ENCODE results near the gene HAND1.

Gene HAND1

DNA sequence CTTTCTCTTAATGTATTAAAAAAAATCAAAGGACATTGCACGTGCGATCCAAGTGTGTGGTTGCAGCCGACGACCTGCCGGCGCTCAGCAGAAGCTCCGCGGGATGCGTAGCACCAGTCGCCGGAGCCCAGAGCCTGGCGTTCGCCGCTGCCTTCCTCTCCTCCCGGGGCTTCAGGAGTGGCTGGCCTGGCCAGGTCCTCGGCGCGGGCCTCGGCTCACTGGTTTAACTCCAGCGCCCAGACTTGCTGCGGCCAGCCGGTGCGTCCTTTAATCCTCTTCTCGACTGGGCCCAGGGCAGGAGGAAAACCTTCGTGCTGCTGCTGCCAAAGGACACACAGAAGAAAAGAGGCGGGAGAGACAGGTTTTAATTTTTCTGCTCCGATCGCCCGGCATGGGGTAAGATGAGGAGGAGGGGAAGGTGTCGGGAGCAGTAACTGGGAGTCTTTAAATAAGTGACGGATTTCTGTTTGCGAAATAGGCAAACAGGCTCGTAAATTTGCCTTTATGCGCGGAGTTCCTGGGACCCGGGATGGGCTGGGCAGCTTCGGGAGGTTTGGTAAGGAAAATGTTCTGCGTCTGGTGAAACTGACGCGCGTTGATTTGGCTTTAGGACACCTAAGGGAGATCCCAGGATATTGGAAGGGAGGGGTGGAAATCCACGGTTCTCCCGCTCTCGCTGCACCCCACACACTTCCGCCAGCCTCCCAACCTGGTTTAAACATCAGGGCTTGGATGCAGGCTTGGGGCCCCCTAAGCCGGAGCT lies 2.3 kb downstream of the HAND1 start:
- H3K79me2 ChIP-seq (ENCODE audit: insufficient read depth, low read length), result no peaks in the 10 kb centered on the region
- H3K9me3 ChIP-seq (ENCODE audit: insufficient read depth, low read depth, low read length), result no peaks in the 10 kb centered on the region
- H4K20me1 ChIP-seq (ENCODE audit: insufficient read depth, low read length, poor library complexity, severe bottlenecking), result no peaks in the 10 kb centered on the region
- H3K9ac ChIP-seq (ENCODE audit: low read depth, low read length, poor library complexity, severe bottlenecking), result no peak overlapping the region
- TF ChIP-seq, protein P1, sequence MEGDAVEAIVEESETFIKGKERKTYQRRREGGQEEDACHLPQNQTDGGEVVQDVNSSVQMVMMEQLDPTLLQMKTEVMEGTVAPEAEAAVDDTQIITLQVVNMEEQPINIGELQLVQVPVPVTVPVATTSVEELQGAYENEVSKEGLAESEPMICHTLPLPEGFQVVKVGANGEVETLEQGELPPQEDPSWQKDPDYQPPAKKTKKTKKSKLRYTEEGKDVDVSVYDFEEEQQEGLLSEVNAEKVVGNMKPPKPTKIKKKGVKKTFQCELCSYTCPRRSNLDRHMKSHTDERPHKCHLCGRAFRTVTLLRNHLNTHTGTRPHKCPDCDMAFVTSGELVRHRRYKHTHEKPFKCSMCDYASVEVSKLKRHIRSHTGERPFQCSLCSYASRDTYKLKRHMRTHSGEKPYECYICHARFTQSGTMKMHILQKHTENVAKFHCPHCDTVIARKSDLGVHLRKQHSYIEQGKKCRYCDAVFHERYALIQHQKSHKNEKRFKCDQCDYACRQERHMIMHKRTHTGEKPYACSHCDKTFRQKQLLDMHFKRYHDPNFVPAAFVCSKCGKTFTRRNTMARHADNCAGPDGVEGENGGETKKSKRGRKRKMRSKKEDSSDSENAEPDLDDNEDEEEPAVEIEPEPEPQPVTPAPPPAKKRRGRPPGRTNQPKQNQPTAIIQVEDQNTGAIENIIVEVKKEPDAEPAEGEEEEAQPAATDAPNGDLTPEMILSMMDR (conservative IDR thresholded peaks at IDR 0.05; ENCODE audit: low read length), result no peak
- no peak for TF ChIP-seq EZH2phosphoT487 (IDR thresholded peaks at IDR 0.05; ENCODE audit: borderline replicate concordance)
- H3K4me3 ChIP-seq (ENCODE audit: low read length, poor library complexity, severe bottlenecking), result no peak overlapping the region
- H3K9me2 ChIP-seq (replicated peaks; ENCODE audit: low read depth, low read length), result no peaks in the 10 kb centered on the region
- H3K27me3 ChIP-seq (ENCODE audit: insufficient read depth, low read length, poor library complexity, severe bottlenecking), result no peaks in the 10 kb centered on the region
- no peak overlapping the region for H3K4me2 ChIP-seq (ENCODE audit: low read depth, low read length, poor library complexity, severe bottlenecking)
- no peaks in the 10 kb centered on the region for H3K4me1 ChIP-seq (ENCODE audit: insufficient read depth, low read length, poor library complexity, severe bottlenecking)
- no peaks in the 10 kb centered on the region for H3K36me3 ChIP-seq (ENCODE audit: insufficient read depth, low read length)
- H3F3A ChIP-seq (ENCODE audit: low read depth), result no peaks in the 10 kb centered on the region
- H2AFZ ChIP-seq (ENCODE audit: low read length), result no peak overlapping the region

DNA sequence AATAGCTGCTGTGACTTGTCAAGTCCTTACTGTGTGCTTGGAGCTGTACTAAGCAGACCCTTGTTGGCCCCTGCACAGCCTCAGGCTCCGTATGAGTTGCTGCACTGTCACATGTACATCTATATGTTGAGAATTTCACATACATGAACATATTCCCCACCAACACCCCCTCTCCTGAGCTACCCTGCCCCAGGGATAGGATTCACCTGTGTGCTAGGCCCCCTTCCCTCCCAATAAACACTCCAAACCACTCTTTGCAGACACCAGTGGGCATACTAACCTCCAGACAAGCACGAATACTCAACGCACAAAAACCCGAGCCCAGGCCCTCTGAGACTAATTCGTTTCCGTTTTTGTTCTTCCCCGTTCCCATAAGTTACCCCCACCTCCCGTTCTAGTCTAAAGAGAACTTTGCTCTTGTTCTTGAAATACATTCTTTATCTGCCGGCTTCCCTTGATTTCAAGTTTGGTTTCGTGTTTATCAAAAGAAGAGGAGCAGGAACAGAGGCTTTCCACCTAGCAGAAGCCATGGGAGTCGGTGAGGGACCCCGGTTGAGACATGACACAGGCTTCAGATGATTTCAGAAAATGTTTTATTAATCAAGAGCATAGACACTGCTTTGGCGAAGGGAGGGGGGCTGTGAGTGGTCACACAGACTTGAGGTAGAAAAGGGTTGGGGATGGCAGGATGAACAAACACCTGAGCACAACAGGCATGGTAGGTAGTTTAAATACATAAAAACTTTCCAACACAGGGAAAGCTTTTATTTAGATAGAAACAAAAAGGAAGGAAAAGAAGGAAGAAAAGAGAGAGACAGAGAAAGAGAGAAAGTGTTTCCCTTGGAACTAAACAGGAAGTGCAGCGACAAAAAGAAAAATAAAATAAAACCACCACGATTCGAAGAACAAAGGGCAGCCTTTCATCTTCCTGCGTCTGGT lies 3.4 kb downstream of the HAND1 start:
- H3K79me2 ChIP-seq (ENCODE audit: insufficient read depth, low read length), result no peaks in the 10 kb centered on the region
- no peaks in the 10 kb centered on the region for H3F3A ChIP-seq (ENCODE audit: low read depth)
- no peaks in the 10 kb centered on the region for H3K9me3 ChIP-seq (ENCODE audit: insufficient read depth, low read depth, low read length)
- TF ChIP-seq EZH2phosphoT487 (IDR thresholded peaks at IDR 0.05; ENCODE audit: borderline replicate concordance), result no peak
- TF ChIP-seq, protein P1 (conservative IDR thresholded peaks at IDR 0.05; ENCODE audit: low read length), result no peak
- H3K9ac ChIP-seq (ENCODE audit: low read depth, low read length, poor library complexity, severe bottlenecking), result no peak overlapping the region
- H3K4me1 ChIP-seq (ENCODE audit: insufficient read depth, low read length, poor library complexity, severe bottlenecking), result no peaks in the 10 kb centered on the region
- no peaks in the 10 kb centered on the region for H3K27me3 ChIP-seq (ENCODE audit: insufficient read depth, low read length, poor library complexity, severe bottlenecking)
- no peak overlapping the region for H3K4me3 ChIP-seq (ENCODE audit: low read length, poor library complexity, severe bottlenecking)
- no peaks in the 10 kb centered on the region for H4K20me1 ChIP-seq (ENCODE audit: insufficient read depth, low read length, poor library complexity, severe bottlenecking)
- no peak overlapping the region for H2AFZ ChIP-seq (ENCODE audit: low read length)
- no peaks in the 10 kb centered on the region for H3K9me2 ChIP-seq (replicated peaks; ENCODE audit: low read depth, low read length)
- H3K36me3 ChIP-seq (ENCODE audit: insufficient read depth, low read length), result no peaks in the 10 kb centered on the region
- no peak overlapping the region for H3K4me2 ChIP-seq (ENCODE audit: low read depth, low read length, poor library complexity, severe bottlenecking)

DNA sequence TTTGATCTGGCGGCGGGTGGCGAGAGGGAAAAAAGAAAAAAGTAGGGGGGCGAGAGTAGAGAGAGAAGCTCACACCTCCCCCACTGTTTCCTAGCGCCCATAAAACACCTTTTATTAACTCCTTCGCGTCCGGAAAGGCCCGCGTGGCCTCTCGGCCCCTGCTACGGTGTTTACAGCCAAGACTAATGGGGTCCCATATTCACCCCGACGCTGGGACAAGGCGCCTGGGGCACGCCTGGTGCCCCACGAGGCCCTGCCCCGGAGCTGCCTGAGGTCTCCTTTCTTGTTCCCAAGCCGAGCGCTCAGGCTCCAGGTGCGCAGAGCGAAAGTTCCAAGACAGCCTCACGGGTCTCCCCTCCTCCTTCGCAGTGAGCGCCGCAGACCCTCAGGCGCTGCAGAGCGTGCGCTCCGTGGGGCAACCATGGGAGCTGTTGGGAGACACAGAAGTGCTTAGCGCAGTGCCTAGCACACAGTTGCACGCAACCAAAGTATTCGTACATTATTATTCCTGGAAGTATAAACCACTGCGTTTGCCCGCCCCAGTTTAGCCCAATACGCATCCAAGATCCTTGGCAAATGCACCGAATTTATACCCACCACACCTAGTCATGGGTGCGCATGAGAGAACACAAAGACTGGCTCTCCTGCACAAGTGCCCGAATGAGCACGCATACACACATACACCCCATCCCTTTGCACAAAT lies 4.3 kb downstream of the HAND1 start:
- H3K36me3 ChIP-seq (ENCODE audit: insufficient read depth, low read length), result no peaks in the 10 kb centered on the region
- no peaks in the 10 kb centered on the region for H3K9me2 ChIP-seq (replicated peaks; ENCODE audit: low read depth, low read length)
- H3K9me3 ChIP-seq (ENCODE audit: insufficient read depth, low read depth, low read length), result no peaks in the 10 kb centered on the region
- no peaks in the 10 kb centered on the region for H3F3A ChIP-seq (ENCODE audit: low read depth)
- TF ChIP-seq, protein P1 (conservative IDR thresholded peaks at IDR 0.05; ENCODE audit: low read length), result no peak
- TF ChIP-seq EZH2phosphoT487 (IDR thresholded peaks at IDR 0.05; ENCODE audit: borderline replicate concordance), result no peak
- no peak overlapping the region for H3K4me3 ChIP-seq (ENCODE audit: low read length, poor library complexity, severe bottlenecking)
- H3K27me3 ChIP-seq (ENCODE audit: insufficient read depth, low read length, poor library complexity, severe bottlenecking), result no peaks in the 10 kb centered on the region
- no peaks in the 10 kb centered on the region for H4K20me1 ChIP-seq (ENCODE audit: insufficient read depth, low read length, poor library complexity, severe bottlenecking)
- no peaks in the 10 kb centered on the region for H3K79me2 ChIP-seq (ENCODE audit: insufficient read depth, low read length)
- no peak overlapping the region for H3K4me2 ChIP-seq (ENCODE audit: low read depth, low read length, poor library complexity, severe bottlenecking)
- no peak overlapping the region for H3K9ac ChIP-seq (ENCODE audit: low read depth, low read length, poor library complexity, severe bottlenecking)
- no peak overlapping the region for H2AFZ ChIP-seq (ENCODE audit: low read length)
- no peaks in the 10 kb centered on the region for H3K4me1 ChIP-seq (ENCODE audit: insufficient read depth, low read length, poor library complexity, severe bottlenecking)
